ENCODE data around the gene SPOCK3.

The SPOCK3 gene

GRCh38 chr4:167084321-167084720 lies 150.0 kb downstream of the SPOCK3 start:
- TF ChIP-seq CSDC2 (CRISPR knock-in tag; IDR thresholded peaks at IDR 0.05): no peak
- no peak for TF ChIP-seq PATZ1 (CRISPR knock-in tag; IDR thresholded peaks at IDR 0.05; ENCODE audit: borderline replicate concordance)
- TF ChIP-seq ZFP3 (CRISPR knock-in tag; IDR thresholded peaks at IDR 0.05): no peak
- TF ChIP-seq SNAI2 (CRISPR knock-in tag; IDR thresholded peaks at IDR 0.05): no peak
- no peak for TF ChIP-seq ARNTL (CRISPR knock-in tag; IDR thresholded peaks at IDR 0.05; ENCODE audit: borderline replicate concordance, low read depth)
- no peak for ATAC-seq

- no peak for ATAC-seq
- TF ChIP-seq ZNF565 (CRISPR knock-in tag; conservative IDR thresholded peaks at IDR 0.05; ENCODE audit: low read depth): no peak
- TF ChIP-seq CSDC2 (CRISPR knock-in tag; IDR thresholded peaks at IDR 0.05): no peak
- TF ChIP-seq PATZ1 (CRISPR knock-in tag; IDR thresholded peaks at IDR 0.05; ENCODE audit: borderline replicate concordance): no peak
- TF ChIP-seq ISL1 (CRISPR knock-in tag; IDR thresholded peaks at IDR 0.05): no peak
- TF ChIP-seq ESRRG (CRISPR knock-in tag; IDR thresholded peaks at IDR 0.05): no peak
- TF ChIP-seq ZFP30 (CRISPR knock-in tag; IDR thresholded peaks at IDR 0.05): no peak
- TF ChIP-seq OSR1 (CRISPR knock-in tag; IDR thresholded peaks at IDR 0.05): no peak
Measured at GRCh38 chr4:167079762-167080161, 154.5 kb downstream of the SPOCK3 start.

GRCh38 chr4:167052631-167053091 lies 181.6 kb downstream of the SPOCK3 start:
- ATAC-seq: no peak
- TF ChIP-seq PATZ1 (CRISPR knock-in tag; IDR thresholded peaks at IDR 0.05; ENCODE audit: borderline replicate concordance) (no peak), ZNF565 (CRISPR knock-in tag; conservative IDR thresholded peaks at IDR 0.05; ENCODE audit: low read depth) (no peak), SNAI2 (CRISPR knock-in tag; IDR thresholded peaks at IDR 0.05) (no peak), ZFP30 (CRISPR knock-in tag; IDR thresholded peaks at IDR 0.05) (no peak), CSDC2 (CRISPR knock-in tag; IDR thresholded peaks at IDR 0.05) (no peak), ZC3H10 (CRISPR knock-in tag; IDR thresholded peaks at IDR 0.05) (no peak), TSHZ2 (CRISPR knock-in tag; IDR thresholded peaks at IDR 0.05) (no peak), BACH2 (CRISPR knock-in tag; IDR thresholded peaks at IDR 0.05; ENCODE audit: borderline replicate concordance) (no peak), PPARA (CRISPR knock-in tag; IDR thresholded peaks at IDR 0.05; ENCODE audit: borderline replicate concordance) (no peak), TOX (CRISPR knock-in tag; IDR thresholded peaks at IDR 0.05; ENCODE audit: borderline replicate concordance) (no peak), CSRNP3 (CRISPR knock-in tag; IDR thresholded peaks at IDR 0.05) (no peak), ZFP3 (CRISPR knock-in tag; IDR thresholded peaks at IDR 0.05) (no peak), TCF4 (CRISPR knock-in tag; IDR thresholded peaks at IDR 0.05; ENCODE audit: borderline replicate concordance) (no peak), ARNTL (CRISPR knock-in tag; IDR thresholded peaks at IDR 0.05; ENCODE audit: borderline replicate concordance, low read depth) (no peak), ISL1 (CRISPR knock-in tag; IDR thresholded peaks at IDR 0.05) (no peak), RARB (CRISPR knock-in tag; IDR thresholded peaks at IDR 0.05) (no peak), OSR1 (CRISPR knock-in tag; IDR thresholded peaks at IDR 0.05) (no peak)
